Measurements from ENCODE around the gene CDH11.

DNA sequence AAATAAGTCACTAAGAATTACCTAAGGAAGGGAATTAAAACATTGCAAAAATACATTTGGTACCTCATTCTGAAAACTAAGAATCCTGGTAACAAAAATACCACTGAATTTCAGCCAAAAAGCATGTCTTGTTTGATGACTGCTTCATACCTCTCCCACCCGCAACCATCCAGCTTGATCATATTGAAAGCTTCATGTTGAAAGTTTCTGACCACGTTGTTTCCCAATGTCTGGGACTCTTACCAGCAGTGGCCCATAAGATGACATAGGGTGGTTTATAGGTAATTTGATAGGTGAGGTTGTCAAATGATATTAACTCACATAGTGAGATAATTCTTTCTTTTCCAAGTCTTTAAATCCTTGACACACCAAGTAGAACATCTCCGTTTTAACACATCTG is 139.3 kb downstream of the CDH11 start:
- no peak for TF ChIP-seq EZH2 (IDR thresholded peaks at IDR 0.05; ENCODE audit: low read length, missing control alignments)
- TF ChIP-seq, protein P1, sequence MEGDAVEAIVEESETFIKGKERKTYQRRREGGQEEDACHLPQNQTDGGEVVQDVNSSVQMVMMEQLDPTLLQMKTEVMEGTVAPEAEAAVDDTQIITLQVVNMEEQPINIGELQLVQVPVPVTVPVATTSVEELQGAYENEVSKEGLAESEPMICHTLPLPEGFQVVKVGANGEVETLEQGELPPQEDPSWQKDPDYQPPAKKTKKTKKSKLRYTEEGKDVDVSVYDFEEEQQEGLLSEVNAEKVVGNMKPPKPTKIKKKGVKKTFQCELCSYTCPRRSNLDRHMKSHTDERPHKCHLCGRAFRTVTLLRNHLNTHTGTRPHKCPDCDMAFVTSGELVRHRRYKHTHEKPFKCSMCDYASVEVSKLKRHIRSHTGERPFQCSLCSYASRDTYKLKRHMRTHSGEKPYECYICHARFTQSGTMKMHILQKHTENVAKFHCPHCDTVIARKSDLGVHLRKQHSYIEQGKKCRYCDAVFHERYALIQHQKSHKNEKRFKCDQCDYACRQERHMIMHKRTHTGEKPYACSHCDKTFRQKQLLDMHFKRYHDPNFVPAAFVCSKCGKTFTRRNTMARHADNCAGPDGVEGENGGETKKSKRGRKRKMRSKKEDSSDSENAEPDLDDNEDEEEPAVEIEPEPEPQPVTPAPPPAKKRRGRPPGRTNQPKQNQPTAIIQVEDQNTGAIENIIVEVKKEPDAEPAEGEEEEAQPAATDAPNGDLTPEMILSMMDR (conservative IDR thresholded peaks at IDR 0.05 in 1 of 2, IDR thresholded peaks at IDR 0.05 in 1 of 2; ENCODE audit: low read depth in 1 of 2, low read length in 2 of 2), result no peak
